Measurements from ENCODE around the gene METTL14.

GRCh38 chr4:118749347-118749988 lies 64.3 kb downstream of the METTL14 start:
- TF ChIP-seq CTCF (IDR thresholded peaks at IDR 0.05) (no peak), POLR2A (IDR thresholded peaks at IDR 0.05) (no peak)
